HCT116 (cell line): ENCODE results near the gene ETS2. TPM values are rescaled to one million over a fixed set of nuclear protein-coding genes. Genes with fewer than 3 reads are reported as not detected.
A peak's percentile ranks its signal among the peaks of the same experiment; 100 is the strongest.

ENCODE experiments used
- ATAC-seq: fragments of 200-7000 bp; cut with Tn5 transposase; 2 replicates; pipeline ENCODE4 v1.9.1; 2020; ENCODE audit warnings: mild to moderate bottlenecking, moderate library complexity
- BruUV-seq: library from RNA; stranded (reverse); fragments of 400-500 nt; replicated peaks from 2 replicates; lab custom pipeline; 2021; lab: Mats Ljungman, UMichigan
- CTCF ChIA-PET: fragments of 300-600 bp; sonication (Branson Sonifier 250); formaldehyde crosslinking; loops from one replicate; lab custom pipeline; 2021; ENCODE audit warnings: antibody characterized with exemption; lab: Charles Lee
- POLR2A ChIA-PET: fragments of 300-600, 350-600 bp; sonication (Branson Sonifier 250); formaldehyde crosslinking; loops from one replicate; lab custom pipeline; 2021; ENCODE audit warnings: antibody characterized with exemption; lab: Charles Lee
- RAD21 ChIA-PET, 2 experiments: fragments of 300-600 bp; sonication (Branson Sonifier 250); formaldehyde crosslinking; loops; one replicate each; lab custom pipeline; 2023; ENCODE audit warnings: low total read pairs in 2 of 2; ENCODE audit not compliant: uncharacterized antibody in 2 of 2, unreplicated experiment in 2 of 2, low non-redundant PET in 1 of 2; lab: Charles Lee
- DNase-seq: peaks from one replicate; pipeline ENCODE4 v3.0.0-alpha.2; 2010; ENCODE audit warnings: low read depth, low spot score
- H2AFZ ChIP-seq: fragments of 200-600 bp; shearing (Covaris generic), sonication (generic); 2 replicates; pipeline ENCODE4 v1.6.1; 2017; ENCODE audit warnings: low read depth, mixed run types, mixed read lengths, antibody characterized with exemption, low read length; ENCODE audit not compliant: poor library complexity, severe bottlenecking
- H3K27ac ChIP-seq: 2 replicates; pipeline ENCODE4 v1.5.1; 2012; ENCODE audit warnings: low read depth, low read length
- H3K27me3 ChIP-seq: fragments of 200-600 bp; sonication (generic); 2 replicates; pipeline ENCODE4 v1.6.1; 2016; ENCODE audit warnings: mixed run types, low read length, mixed read lengths; ENCODE audit not compliant: insufficient read depth
- H3K36me3 ChIP-seq, 2 experiments: fragments of 200-500 bp in 1 of 2; fragments of 200-600 bp in 1 of 2; sonication (Bioruptor generic) in 1 of 2; sonication (generic) in 1 of 2; 2 replicates each; pipeline versions ENCODE4 v1.5.1 to v1.6.1; 2014 to 2016; ENCODE audit warnings: low read length in 2 of 2, inconsistent platforms in 1 of 2, mixed read lengths in 1 of 2, mixed run types in 1 of 2; ENCODE audit not compliant: insufficient read depth in 2 of 2, control insufficient read depth in 1 of 2
- H3K4me1 ChIP-seq, 2 experiments: fragments of 200-600 bp in 1 of 2; sonication (generic) in 1 of 2; 2 replicates each; pipeline versions ENCODE4 v1.5.1 to v1.6.1; 2012 to 2017; ENCODE audit warnings: low read length in 2 of 2, inconsistent platforms in 1 of 2, mild to moderate bottlenecking in 1 of 2, mixed read lengths in 1 of 2, mixed run types in 1 of 2, moderate library complexity in 1 of 2; ENCODE audit not compliant: insufficient read depth in 2 of 2, control insufficient read depth in 1 of 2
- H3K4me2 ChIP-seq: fragments of 200-600 bp; sonication (generic); 2 replicates; pipeline ENCODE4 v1.6.1; 2017; ENCODE audit warnings: mixed run types, low read length, mixed read lengths
- H3K4me3 ChIP-seq, 2 experiments: fragments of 200-600 bp in 1 of 2; sonication (generic) in 1 of 2; replicated peaks in 1 of 2; 2 replicates each; pipeline ENCODE4 v1.5.1; 2011 to 2016; ENCODE audit warnings: low read length in 2 of 2, control low read depth in 1 of 2, low read depth in 1 of 2, mild to moderate bottlenecking in 1 of 2, mixed read lengths in 1 of 2, mixed run types in 1 of 2
- H3K79me2 ChIP-seq: fragments of 200-600 bp; sonication (generic); 2 replicates; pipeline ENCODE4 v1.6.1; 2017; ENCODE audit warnings: mild to moderate bottlenecking, mixed run types, low read length, moderate library complexity, mixed read lengths; ENCODE audit not compliant: insufficient read depth
- H3K9ac ChIP-seq: fragments of 200-600 bp; sonication (generic); 2 replicates; pipeline ENCODE4 v1.6.1; 2016; ENCODE audit warnings: low read length, mixed read lengths
- H3K9me2 ChIP-seq: fragments of 200-600 bp; sonication (generic), shearing (Covaris generic); 2 replicates; pipeline ENCODE4 v1.6.1; 2017; ENCODE audit warnings: mixed run types, mild to moderate bottlenecking, moderate library complexity; ENCODE audit not compliant: insufficient read depth
- H3K9me3 ChIP-seq, 2 experiments: fragments of 200-500 bp in 1 of 2; fragments of 200-600 bp in 1 of 2; sonication (Bioruptor generic) in 1 of 2; sonication (generic) in 1 of 2; 2 replicates each; pipeline ENCODE4 v1.6.1; 2014 to 2017; ENCODE audit warnings: low read length in 2 of 2, mixed read lengths in 2 of 2, inconsistent platforms in 1 of 2, low read depth in 1 of 2, mild to moderate bottlenecking in 1 of 2, mixed run types in 1 of 2, moderate library complexity in 1 of 2; ENCODE audit not compliant: control insufficient read depth in 1 of 2, insufficient read depth in 1 of 2
- H4K20me1 ChIP-seq: fragments of 200-600 bp; sonication (generic), shearing (Covaris generic); 2 replicates; pipeline ENCODE4 v1.6.1; 2017; ENCODE audit warnings: mixed run types, mild to moderate bottlenecking, moderate library complexity; ENCODE audit not compliant: insufficient read depth
- CBX3 ChIP-seq: IDR thresholded peaks from 2 replicates; pipeline ENCODE4 v1.6.1; 2012; ENCODE audit warnings: low read depth
- CEBPB ChIP-seq: IDR thresholded peaks from 2 replicates; pipeline ENCODE4 v1.6.1; 2012; ENCODE audit warnings: low read depth
- ELF1 ChIP-seq: IDR thresholded peaks from 2 replicates; pipeline ENCODE4 v1.6.1; 2012; ENCODE audit warnings: low read depth, borderline replicate concordance
- JUND ChIP-seq: IDR thresholded peaks from 2 replicates; pipeline ENCODE4 v1.6.1; 2012
- POLR2A ChIP-seq: IDR thresholded peaks from 2 replicates; pipeline ENCODE4 v1.7.0; 2011; ENCODE audit warnings: borderline replicate concordance; ENCODE audit not compliant: insufficient read depth, insufficient read length; ENCODE audit errors: extremely low read depth
- POLR2AphosphoS5 ChIP-seq: IDR thresholded peaks from 2 replicates; pipeline ENCODE4 v1.6.1; 2011; ENCODE audit warnings: mild to moderate bottlenecking, low read depth, low read length, moderate library complexity
- TCF7L2 ChIP-seq: IDR thresholded peaks from 2 replicates; pipeline ENCODE4 v1.7.0; 2011; ENCODE audit warnings: borderline replicate concordance, inconsistent platforms; ENCODE audit not compliant: insufficient read depth, insufficient read length; ENCODE audit errors: extremely low read depth
- ZFX ChIP-seq: fragments of 450-650 bp; IDR thresholded peaks from 2 replicates; pipeline ENCODE4 v1.6.1; 2017
- ZNF274 ChIP-seq: fragments of 200-500 bp; sonication (Bioruptor generic); IDR thresholded peaks from 2 replicates; pipeline ENCODE4 v1.6.1; 2014; ENCODE audit warnings: mild to moderate bottlenecking, low read depth, low read length, inconsistent platforms
- intact Hi-C: fragments of 100-400 bp; cut with micrococcal nuclease; formaldehyde crosslinking; loops from 2 replicates; pipeline ENCODE4 v1.10.0; 2022
- total RNA-seq: library from RNA; stranded (reverse); gene quantifications from one replicate; pipeline ENCODE4 v1.2.1, GENCODE V29; 2021; ENCODE audit not compliant: unreplicated experiment
- TF ChIP-seq, protein P1 (sequence below): IDR thresholded peaks from 2 replicates; pipeline ENCODE4 v1.6.1; 2011; ENCODE audit warnings: mild to moderate bottlenecking, low read length, moderate library complexity; ENCODE audit not compliant: insufficient replicate concordance; ENCODE audit errors: extremely low read depth
- TF ChIP-seq, protein P2 (sequence below): IDR thresholded peaks from 2 replicates; pipeline ENCODE4 v1.6.1; 2012

The ETS2 gene
- total RNA-seq, 1 experiment from 2014 or later: 32.9 TPM

DNA sequence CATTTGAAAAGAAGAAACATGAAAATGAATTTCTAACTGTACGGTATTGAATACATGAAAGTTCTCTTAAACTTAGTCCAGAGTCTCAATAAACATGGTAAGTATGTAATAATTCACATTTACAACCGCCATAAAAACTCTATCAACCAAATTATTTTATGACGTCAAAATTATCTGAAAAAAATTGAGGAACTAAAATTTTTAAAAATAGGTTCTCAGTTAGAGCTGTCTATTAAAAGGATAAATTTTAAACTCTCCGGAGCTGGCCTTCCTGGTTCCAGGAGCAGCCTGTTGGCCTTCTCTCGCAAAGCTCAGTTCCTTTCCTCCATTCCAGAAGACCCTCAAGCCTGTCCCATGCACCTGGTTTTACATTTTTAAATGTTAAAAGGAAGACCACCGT is 18.7 kb upstream of the ETS2 start (continued):
- TF ChIP-seq, protein P1, sequence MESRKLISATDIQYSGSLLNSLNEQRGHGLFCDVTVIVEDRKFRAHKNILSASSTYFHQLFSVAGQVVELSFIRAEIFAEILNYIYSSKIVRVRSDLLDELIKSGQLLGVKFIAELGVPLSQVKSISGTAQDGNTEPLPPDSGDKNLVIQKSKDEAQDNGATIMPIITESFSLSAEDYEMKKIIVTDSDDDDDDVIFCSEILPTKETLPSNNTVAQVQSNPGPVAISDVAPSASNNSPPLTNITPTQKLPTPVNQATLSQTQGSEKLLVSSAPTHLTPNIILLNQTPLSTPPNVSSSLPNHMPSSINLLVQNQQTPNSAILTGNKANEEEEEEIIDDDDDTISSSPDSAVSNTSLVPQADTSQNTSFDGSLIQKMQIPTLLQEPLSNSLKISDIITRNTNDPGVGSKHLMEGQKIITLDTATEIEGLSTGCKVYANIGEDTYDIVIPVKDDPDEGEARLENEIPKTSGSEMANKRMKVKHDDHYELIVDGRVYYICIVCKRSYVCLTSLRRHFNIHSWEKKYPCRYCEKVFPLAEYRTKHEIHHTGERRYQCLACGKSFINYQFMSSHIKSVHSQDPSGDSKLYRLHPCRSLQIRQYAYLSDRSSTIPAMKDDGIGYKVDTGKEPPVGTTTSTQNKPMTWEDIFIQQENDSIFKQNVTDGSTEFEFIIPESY: no peak
- TF ChIP-seq ZNF274: no peak
- no peak for TF ChIP-seq ZFX
- no peak for TF ChIP-seq CBX3
- no peak for TF ChIP-seq CEBPB
- no peak for TF ChIP-seq POLR2A
- TF ChIP-seq JUND: no peak
- no peak for TF ChIP-seq ELF1

DNA sequence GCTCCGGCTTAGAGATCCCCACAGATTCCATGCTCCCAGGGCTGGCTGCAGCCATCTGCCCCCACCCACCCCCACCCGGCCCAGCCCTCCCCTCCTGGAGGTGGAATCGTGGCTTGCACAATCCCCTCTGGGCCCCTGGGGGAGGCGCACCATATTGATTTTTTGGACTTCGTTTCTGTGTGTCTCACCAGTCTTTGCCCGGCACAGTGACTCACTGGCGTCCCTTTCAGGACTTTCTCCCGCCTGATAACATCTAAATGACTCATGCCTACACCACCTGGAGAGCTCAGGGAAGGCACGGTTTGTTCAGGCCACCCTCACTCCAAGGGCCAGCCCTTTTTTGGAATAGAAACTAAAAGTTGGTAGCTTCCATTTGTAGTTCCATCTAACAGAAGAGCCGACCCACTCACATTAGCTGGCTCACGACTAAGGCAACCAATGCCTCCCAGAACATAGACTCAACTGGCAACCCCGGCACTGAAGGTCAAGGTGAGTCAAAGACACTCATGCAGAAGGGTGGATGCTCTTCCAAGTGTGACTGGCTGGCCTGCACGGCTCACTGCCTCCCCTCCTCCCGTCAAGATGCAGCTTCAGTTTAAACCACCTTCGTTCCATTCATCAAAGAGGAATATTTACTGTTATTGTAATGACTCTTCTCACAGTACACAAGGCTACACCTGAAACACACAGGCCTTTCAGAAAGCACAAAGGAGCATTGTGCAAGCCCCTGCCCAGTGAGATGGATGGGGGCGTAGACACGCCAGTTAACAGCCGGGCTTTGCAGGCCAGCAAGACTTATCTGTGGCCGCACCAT is 18.1 kb upstream of the ETS2 start:
- no peaks in the 10 kb centered on the region; a peak in 1 of 4 replicates for H3K9me3 ChIP-seq
- no peaks in the 10 kb centered on the region for H3K79me2 ChIP-seq
- TF ChIP-seq, protein P2, sequence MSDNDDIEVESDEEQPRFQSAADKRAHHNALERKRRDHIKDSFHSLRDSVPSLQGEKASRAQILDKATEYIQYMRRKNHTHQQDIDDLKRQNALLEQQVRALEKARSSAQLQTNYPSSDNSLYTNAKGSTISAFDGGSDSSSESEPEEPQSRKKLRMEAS: no peak
- TF ChIP-seq POLR2A: no peak
- peak; percentile 86 for TF ChIP-seq TCF7L2
- TF ChIP-seq, protein P1: peak; percentile 69
- TF ChIP-seq POLR2AphosphoS5: no peak; the same call in 1 of the 2 replicates
- peaks cover 33 to 41% of the 10 kb centered on the region in 2 experiments for H3K4me1 ChIP-seq
- intact Hi-C loops: loop anchor here (2.0 kb wide), 1 partner anchor 125 kb away; no protein-coding TSS in a partner anchor
- H4K20me1 ChIP-seq: no peaks in the 10 kb centered on the region
- ATAC-seq (peak; percentile 94), DNase-seq (peak; percentile 97)
- H3K9me2 ChIP-seq: no peaks in the 10 kb centered on the region
- no peaks in the 10 kb centered on the region for H3K36me3 ChIP-seq
- peak overlapping the region; percentile 24 to 32 for H3K4me3 ChIP-seq
- ChIA-PET POLR2A (interaction anchor here (0.9 to 2.1 kb wide), 9 partner anchors 10 to 396 kb away, joined by 4 to 27 read pairs (median 4); partner anchors contain the start of genes ETS2 and PSMG1), CTCF (interaction anchor here (1.0 to 2.4 kb wide), 5 partner anchors 9 to 349 kb away, joined by 3 to 8 read pairs (median 3); partner anchors contain the start of gene ETS2), RAD21 (interaction anchor here (0.7 to 1.5 kb wide), 3 partner anchors 10 to 18 kb away, joined by 3 to 7 read pairs (median 3); partner anchors contain the start of gene ETS2 (in 1 of the 2))
- peak overlapping the region; percentile 89 for H3K27ac ChIP-seq
- no peaks in the 10 kb centered on the region for H3K27me3 ChIP-seq
- H3K4me2 ChIP-seq: peak overlapping the region; percentile 76
- BruUV-seq: no TSS peak
- no peak overlapping the region for H2AFZ ChIP-seq
- peak overlapping the region; percentile 46 for H3K9ac ChIP-seq
